Neuronal stem cell (in vitro differentiated cells): Measurements from ENCODE around the gene WFDC1.

Experiments
- DNase-seq: peaks from one replicate; pipeline ENCODE4 v3.0.0-alpha.2; 2013; ENCODE audit warnings: low spot score
- H2AFZ ChIP-seq: one replicate; pipeline ENCODE4 v1.6.1; 2013; ENCODE audit warnings: mild to moderate bottlenecking, low read length, inconsistent platforms
- H2AK5ac ChIP-seq: 2 replicates; pipeline ENCODE4 v1.6.1; 2013; ENCODE audit warnings: low read depth, mild to moderate bottlenecking, inconsistent platforms, low read length, moderate library complexity, mixed read lengths
- H2BK120ac ChIP-seq: 2 replicates; pipeline ENCODE4 v1.6.1; 2013; ENCODE audit warnings: low read depth, mild to moderate bottlenecking, inconsistent platforms, low read length, moderate library complexity, mixed read lengths
- H2BK12ac ChIP-seq: one replicate; pipeline ENCODE4 v1.6.1; 2013; ENCODE audit warnings: low read length, inconsistent platforms
- H2BK15ac ChIP-seq: 2 replicates; pipeline ENCODE4 v1.6.1; 2013; ENCODE audit warnings: mild to moderate bottlenecking, low read length, inconsistent platforms, mixed read lengths
- H2BK5ac ChIP-seq: one replicate; pipeline ENCODE4 v1.6.1; 2013; ENCODE audit warnings: inconsistent platforms, mild to moderate bottlenecking, low read length, moderate library complexity
- H3K14ac ChIP-seq: one replicate; pipeline ENCODE4 v1.6.1; 2013; ENCODE audit warnings: low read length, inconsistent platforms
- H3K18ac ChIP-seq: 2 replicates; pipeline ENCODE4 v1.6.1; 2013; ENCODE audit warnings: low read length, inconsistent platforms
- H3K23ac ChIP-seq: 2 replicates; pipeline ENCODE4 v1.6.1; 2013; ENCODE audit warnings: low read depth, mild to moderate bottlenecking, mixed read lengths, low read length, inconsistent platforms; ENCODE audit not compliant: poor library complexity
- H3K27ac ChIP-seq: replicated peaks from 3 replicates; pipeline ENCODE4 v1.5.1; 2013; ENCODE audit warnings: low read length, inconsistent platforms
- H3K27me3 ChIP-seq, 3 experiments: 2 replicates each; pipeline ENCODE4 v1.6.1; 2013; ENCODE audit warnings: low read length in 3 of 3, mild to moderate bottlenecking in 2 of 3, inconsistent platforms in 1 of 3, low read depth in 1 of 3, mixed read lengths in 1 of 3, moderate library complexity in 1 of 3; ENCODE audit not compliant: control insufficient read depth in 3 of 3, insufficient read depth in 3 of 3
- H3K36me3 ChIP-seq, 2 donors: replicated peaks in 1 of 2; 2 replicates each; pipeline ENCODE4 v1.6.1; 2013; ENCODE audit warnings: low read length in 2 of 2; ENCODE audit not compliant: control insufficient read depth in 2 of 2, insufficient read depth in 2 of 2
- H3K4ac ChIP-seq: 2 replicates; pipeline ENCODE4 v1.6.1; 2013; ENCODE audit warnings: inconsistent platforms, mild to moderate bottlenecking, low read length, moderate library complexity
- H3K4me1 ChIP-seq, 2 donors: 1 replicate in 1 of 2; 2 replicates in 1 of 2; pipeline ENCODE4 v1.6.1; 2013; ENCODE audit warnings: low read length in 2 of 2, low read depth in 1 of 2; ENCODE audit not compliant: control insufficient read depth in 2 of 2, insufficient read depth in 1 of 2
- H3K4me2 ChIP-seq: one replicate; pipeline ENCODE4 v1.6.1; 2013; ENCODE audit warnings: mild to moderate bottlenecking, low read length, inconsistent platforms; ENCODE audit not compliant: insufficient read depth, poor library complexity, severe bottlenecking
- H3K4me3 ChIP-seq, 2 donors: 2 replicates each; pipeline ENCODE4 v1.5.1; 2013; ENCODE audit warnings: low read length in 2 of 2, mild to moderate bottlenecking in 2 of 2, inconsistent platforms in 1 of 2, moderate library complexity in 1 of 2
- H3K79me1 ChIP-seq: one replicate; pipeline ENCODE4 v1.6.1; 2013; ENCODE audit warnings: low read depth, mild to moderate bottlenecking, inconsistent platforms, low read length, moderate library complexity
- H3K9ac ChIP-seq: one replicate; pipeline ENCODE4 v1.6.1; 2013; ENCODE audit warnings: mild to moderate bottlenecking, low read depth, low read length, inconsistent platforms; ENCODE audit not compliant: poor library complexity
- H3K9me3 ChIP-seq, 2 donors: replicated peaks in 1 of 2; 2 replicates each; pipeline versions ENCODE3 to v1.6.1; 2013; ENCODE audit warnings: low read length in 2 of 2, mild to moderate bottlenecking in 2 of 2, inconsistent platforms in 1 of 2, low read depth in 1 of 2, mixed read lengths in 1 of 2, moderate library complexity in 1 of 2; ENCODE audit not compliant: control insufficient read depth in 2 of 2, insufficient read depth in 1 of 2
- H4K8ac ChIP-seq: one replicate; pipeline ENCODE4 v1.6.1; 2013; ENCODE audit warnings: low read depth, mild to moderate bottlenecking, inconsistent platforms, low read length, moderate library complexity
- H4K91ac ChIP-seq: one replicate; pipeline ENCODE4 v1.6.1; 2013; ENCODE audit warnings: low read length, low read depth, mild to moderate bottlenecking, inconsistent platforms; ENCODE audit not compliant: poor library complexity
- WGBS, 2 donors: extraction: QIAGEN DNeasy Blood & Tissue Kit; methylation state at CpG; one replicate each; pipeline ENCODE4 v1.1.7; 2013; ENCODE audit warnings: missing lambda C conversion rate in 2 of 2, mixed read lengths in 1 of 2; ENCODE audit not compliant: insufficient read length in 2 of 2, insufficient replicate concordance in 1 of 2; ENCODE audit errors: extremely low coverage in 2 of 2; 5-methylcytosine and 5-hydroxymethylcytosine counted together

The WFDC1 gene

GRCh38 chr16:84277244-84277823 is 17.3 kb upstream of the WFDC1 start:
- Histone ChIP-seq H2BK15ac (no peak overlapping the region), H3K36me3 (no peaks in the 10 kb centered on the region), H2BK120ac (no peak overlapping the region), H3K14ac (no peak overlapping the region), H3K27ac (no peak overlapping the region), H3K79me1 (no peaks in the 10 kb centered on the region), H3K4me3 (no peak overlapping the region), H3K4me1 (peaks cover 5 to 17% of the 10 kb centered on the region in 2 donors), H2BK5ac (no peak overlapping the region), H3K4me2 (no peak overlapping the region), H3K9me3 (no peaks in the 10 kb centered on the region), H2AFZ (no peak overlapping the region), H2BK12ac (no peak overlapping the region), H4K91ac (no peak overlapping the region), H3K18ac (no peak overlapping the region), H3K23ac (no peak overlapping the region), H3K4ac (no peak overlapping the region), H3K9ac (no peak overlapping the region), H2AK5ac (no peak overlapping the region), H3K27me3 (no peaks in the 10 kb centered on the region), H4K8ac (no peak overlapping the region)
- WGBS, 2 donors: no CpG with 5 or more reads among the region's 10 CpGs
- peak; percentile 76 for DNase-seq

GRCh38 chr16:84278333-84278732 is 16.3 kb upstream of the WFDC1 start:
- H2AK5ac ChIP-seq: no peak overlapping the region
- DNase-seq: no peak
- no peak overlapping the region for H2BK12ac ChIP-seq
- peaks cover 5 to 20% of the 10 kb centered on the region in 2 donors for H3K4me1 ChIP-seq
- H3K23ac ChIP-seq: no peak overlapping the region
- H3K27me3 ChIP-seq: peaks cover 0 to 2% (median 0%) of the 10 kb centered on the region in 3 experiments
- no peaks in the 10 kb centered on the region for H3K79me1 ChIP-seq
- no peak overlapping the region for H3K27ac ChIP-seq
- no peak overlapping the region for H2AFZ ChIP-seq
- no peak overlapping the region for H3K4me3 ChIP-seq
- no peak overlapping the region for H2BK120ac ChIP-seq
- WGBS, 2 donors: no CpG with 5 or more reads among the region's 12 CpGs
- no peak overlapping the region for H3K18ac ChIP-seq
- no peak overlapping the region for H4K8ac ChIP-seq
- H2BK15ac ChIP-seq: no peak overlapping the region
- H3K9me3 ChIP-seq: no peaks in the 10 kb centered on the region
- H3K4me2 ChIP-seq: no peak overlapping the region
- no peak overlapping the region for H3K14ac ChIP-seq
- H3K4ac ChIP-seq: no peak overlapping the region
- H2BK5ac ChIP-seq: no peak overlapping the region
- no peak overlapping the region for H3K9ac ChIP-seq
- H3K36me3 ChIP-seq: no peaks in the 10 kb centered on the region
- no peak overlapping the region for H4K91ac ChIP-seq

GRCh38 chr16:84278968-84279367 is 15.7 kb upstream of the WFDC1 start:
- H2BK12ac ChIP-seq: no peak overlapping the region
- no peak overlapping the region for H2BK5ac ChIP-seq
- no peak overlapping the region for H4K8ac ChIP-seq
- peak overlapping the region; percentile 84 for H3K18ac ChIP-seq
- DNase-seq: peak; percentile 46
- no peaks in the 10 kb centered on the region for H3K36me3 ChIP-seq
- peak overlapping the region; percentile 78 for H2AFZ ChIP-seq
- peaks cover 0 to 5% (median 0%) of the 10 kb centered on the region in 3 experiments for H3K27me3 ChIP-seq
- no peak overlapping the region for H2BK120ac ChIP-seq
- no peaks in the 10 kb centered on the region for H3K79me1 ChIP-seq
- H3K4me2 ChIP-seq: no peak overlapping the region
- H3K4me1 ChIP-seq: peaks cover 8 to 26% of the 10 kb centered on the region in 2 donors
- no CpG with 5 or more reads among the region's 6 CpGs for WGBS, 2 donors
- no peak overlapping the region for H4K91ac ChIP-seq
- no peak overlapping the region for H2BK15ac ChIP-seq
- no peak overlapping the region for H3K4ac ChIP-seq
- H3K9ac ChIP-seq: no peak overlapping the region
- H3K27ac ChIP-seq: no peak overlapping the region
- no peak overlapping the region for H3K4me3 ChIP-seq
- H3K14ac ChIP-seq: no peak overlapping the region
- no peak overlapping the region for H3K23ac ChIP-seq
- H3K9me3 ChIP-seq: no peaks in the 10 kb centered on the region
- no peak overlapping the region for H2AK5ac ChIP-seq

GRCh38 chr16:84279881-84280280 is 14.8 kb upstream of the WFDC1 start:
- no peak overlapping the region for H2BK15ac ChIP-seq
- H3K23ac ChIP-seq: no peak overlapping the region
- H3K14ac ChIP-seq: no peak overlapping the region
- H3K27ac ChIP-seq: no peak overlapping the region
- H3K27me3 ChIP-seq: peaks cover 0 to 5% (median 0%) of the 10 kb centered on the region in 3 experiments
- peak overlapping the region; percentile 55 for H3K18ac ChIP-seq
- H3K4me3 ChIP-seq: no peak overlapping the region
- H3K9ac ChIP-seq: no peak overlapping the region
- H3K9me3 ChIP-seq: no peaks in the 10 kb centered on the region
- peak overlapping the region; percentile 36 for H2AK5ac ChIP-seq
- H2BK120ac ChIP-seq: no peak overlapping the region
- H3K36me3 ChIP-seq: no peaks in the 10 kb centered on the region
- no peak overlapping the region for H2BK12ac ChIP-seq
- H3K4me2 ChIP-seq: no peak overlapping the region
- no peak overlapping the region for H4K8ac ChIP-seq
- WGBS, 2 donors: no CpG with 5 or more reads among the region's 12 CpGs
- H2BK5ac ChIP-seq: no peak overlapping the region
- no peak overlapping the region for H2AFZ ChIP-seq
- peaks cover 10 to 34% of the 10 kb centered on the region in 2 donors for H3K4me1 ChIP-seq
- no peak for DNase-seq
- H3K4ac ChIP-seq: no peak overlapping the region
- H4K91ac ChIP-seq: no peak overlapping the region
- H3K79me1 ChIP-seq: no peaks in the 10 kb centered on the region
